GM18499 (cell line): ENCODE measurements around the gene SNRPN.
"Not testable (repeated sequence)": the region's sequence is repeated elsewhere in the genome, so short reads cannot be mapped to it uniquely, and the experiment has no call there.

Source experiments
- ATAC-seq: cut with Tn5 transposase; IDR thresholded peaks from one replicate; pipeline ENCODE4 v1.9.1; 2021; ENCODE audit warnings: moderate number of reproducible peaks; ENCODE audit not compliant: insufficient read depth, unreplicated experiment

SNRPN gene

GRCh38 chr15:24954783-24955530 is at the start of gene SNRPN, which contains the start of gene SNURF:
TSS of gene SNRPN (plus strand) at chr15:24954987. CDS start at chr15:24974454, 19,467 bp downstream.
TSS of gene SNURF (plus strand) at chr15:24954987. CDS start at chr15:24955049, 62 bp downstream.
- no peak for ATAC-seq

GRCh38 chr15:24916305-24917009 is 38.3 kb upstream of the SNRPN start:
- ATAC-seq = no peak

- no peak for ATAC-seq
Measured at GRCh38 chr15:24917431-24917830, 37.4 kb upstream of the SNRPN start.

GRCh38 chr15:24919446-24919845 is 35.3 kb upstream of the SNRPN start:
- ATAC-seq = no peak

GRCh38 chr15:24922781-24923180 is 32.0 kb upstream of the SNRPN start:
- ATAC-seq = not testable (repeated sequence)

GRCh38 chr15:24924153-24924552 is 30.6 kb upstream of the SNRPN start:
- ATAC-seq = no peak

GRCh38 chr15:24924621-24925020 is 30.2 kb upstream of the SNRPN start:
- no peak for ATAC-seq

GRCh38 chr15:24931874-24932732 is 22.7 kb upstream of the SNRPN start:
- not testable (repeated sequence) for ATAC-seq

GRCh38 chr15:24933716-24934115 is 21.1 kb upstream of the SNRPN start:
- no peak for ATAC-seq

- not testable (repeated sequence) for ATAC-seq
Measured at GRCh38 chr15:24938224-24938623, 16.6 kb upstream of the SNRPN start.

GRCh38 chr15:24940236-24940635 is 14.6 kb upstream of the SNRPN start:
- no peak for ATAC-seq

- no peak for ATAC-seq
Measured at GRCh38 chr15:24943361-24943760, 11.4 kb upstream of the SNRPN start.

GRCh38 chr15:24944954-24945353 is 9.8 kb upstream of the SNRPN start:
- no peak for ATAC-seq

GRCh38 chr15:24945711-24946110 is 9.1 kb upstream of the SNRPN start:
- ATAC-seq = no peak

GRCh38 chr15:24948495-24948894 is 6.3 kb upstream of the SNRPN start:
- ATAC-seq = no peak

GRCh38 chr15:24955531-24955921 is 739 bp downstream of the SNRPN start:
- no peak for ATAC-seq

- ATAC-seq = no peak
Measured at GRCh38 chr15:24956111-24956838, 1.5 kb downstream of the SNRPN start.

GRCh38 chr15:24957691-24958090 is 2.9 kb downstream of the SNRPN start:
- ATAC-seq = no peak

- ATAC-seq = no peak
Measured at GRCh38 chr15:24961967-24962366, 7.2 kb downstream of the SNRPN start.

GRCh38 chr15:24962880-24963279 is 8.1 kb downstream of the SNRPN start:
- ATAC-seq = no peak
